ENCODE data around the gene EIF4G3. TPM values are rescaled to one million over a fixed set of nuclear protein-coding genes. Genes with fewer than 3 reads are reported as not detected.

EIF4G3 gene
- total RNA-seq, 3 donors from 2014 or later (not counting 1 experiment from before 2014, with no cell fraction given): 105 to 107 (median 107) TPM

- no peaks in the 10 kb centered on the region for H3K27me3 Mint-ChIP-seq (ENCODE audit: low read depth in 2 of 2)
- H3K27ac ChIP-seq (ENCODE audit: low read length): no peak overlapping the region
- WGBS (ENCODE audit: insufficient coverage): 14% methylated on average over 2 of the region's 2 CpGs
- H3K9me3 ChIP-seq (ENCODE audit: control insufficient read depth, insufficient read depth, low read length): no peaks in the 10 kb centered on the region
- no peak for ATAC-seq
- H3K4me3 Mint-ChIP-seq: peak overlapping the region; percentile 51
- H3K4me1 Mint-ChIP-seq: peaks cover 38 to 42% of the 10 kb centered on the region in 2 donors
- no peaks in the 10 kb centered on the region for H3K36me3 Mint-ChIP-seq
- H3K27ac Mint-ChIP-seq: peak overlapping the region; percentile 76 to 81
- no peaks in the 10 kb centered on the region for H3K27me3 ChIP-seq (ENCODE audit: control insufficient read depth, insufficient read depth, low read length)
- no peak overlapping the region for H3K4me3 ChIP-seq (ENCODE audit: low read length)
- no peaks in the 10 kb centered on the region for H3K36me3 ChIP-seq (ENCODE audit: control insufficient read depth, insufficient read depth, low read length)
- no peak for TF ChIP-seq CTCF (IDR thresholded peaks at IDR 0.05)
- intact Hi-C loops (cut with micrococcal nuclease): no loop called here
- DNase-seq: no peak
- H3K9me3 Mint-ChIP-seq: no peaks in the 10 kb centered on the region
- no peaks in the 10 kb centered on the region for H3K4me1 ChIP-seq (ENCODE audit: control insufficient read depth, insufficient read depth, low read length)
Measured at GRCh38 chr1:20992322-20993056, 184.2 kb downstream of the EIF4G3 start.

- Histone ChIP-seq H3K36me3 (ENCODE audit: control insufficient read depth, insufficient read depth, low read length) (no peaks in the 10 kb centered on the region), H3K9me3 (ENCODE audit: control insufficient read depth, insufficient read depth, low read length) (no peaks in the 10 kb centered on the region), H3K27ac (ENCODE audit: low read length) (no peak overlapping the region), H3K4me1 (ENCODE audit: control insufficient read depth, insufficient read depth, low read length) (no peaks in the 10 kb centered on the region), H3K4me3 (ENCODE audit: low read length) (no peak overlapping the region), H3K27me3 (ENCODE audit: control insufficient read depth, insufficient read depth, low read length) (no peaks in the 10 kb centered on the region)
- no peaks in the 10 kb centered on the region for H3K9me3 Mint-ChIP-seq
- TF ChIP-seq CTCF (IDR thresholded peaks at IDR 0.05): no peak
- WGBS (ENCODE audit: insufficient coverage): 94% methylated on average over 5 of the region's 6 CpGs
- DNase-seq: no peak
- H3K36me3 Mint-ChIP-seq: no peaks in the 10 kb centered on the region
- ATAC-seq: no peak
- H3K27ac Mint-ChIP-seq: no peak overlapping the region
- H3K27me3 Mint-ChIP-seq (ENCODE audit: low read depth in 2 of 2): no peaks in the 10 kb centered on the region
- peaks cover 30 to 34% of the 10 kb centered on the region in 2 donors for H3K4me1 Mint-ChIP-seq
- H3K4me3 Mint-ChIP-seq: no peak overlapping the region
- intact Hi-C loops (cut with micrococcal nuclease): no loop called here
Measured at GRCh38 chr1:20988943-20989342, 187.8 kb downstream of the EIF4G3 start.

GRCh38 chr1:20987831-20988825, 188.6 kb downstream of the EIF4G3 start:
- Mint-ChIP-seq H3K4me1 (peaks cover 23 to 28% of the 10 kb centered on the region in 2 donors), H3K27ac (no peak overlapping the region), H3K9me3 (no peaks in the 10 kb centered on the region), H3K4me3 (no peak overlapping the region), H3K27me3 (ENCODE audit: low read depth in 2 of 2) (no peaks in the 10 kb centered on the region), H3K36me3 (no peaks in the 10 kb centered on the region)
- Histone ChIP-seq H3K9me3 (ENCODE audit: control insufficient read depth, insufficient read depth, low read length) (no peaks in the 10 kb centered on the region), H3K27ac (ENCODE audit: low read length) (no peak overlapping the region), H3K36me3 (ENCODE audit: control insufficient read depth, insufficient read depth, low read length) (no peaks in the 10 kb centered on the region), H3K4me1 (ENCODE audit: control insufficient read depth, insufficient read depth, low read length) (no peaks in the 10 kb centered on the region), H3K27me3 (ENCODE audit: control insufficient read depth, insufficient read depth, low read length) (no peaks in the 10 kb centered on the region), H3K4me3 (ENCODE audit: low read length) (no peak overlapping the region)
- intact Hi-C loops (cut with micrococcal nuclease): no loop called here
- no peak for TF ChIP-seq CTCF (IDR thresholded peaks at IDR 0.05)
- DNase-seq (no peak), ATAC-seq (no peak)

Data from natural killer cell (primary cell).